OCI-LY1 (cell line): Measurements from ENCODE around the gene SPOCK2.

Source experiments
- EZH2 ChIP-seq: fragments of 200-600 bp; sonication (generic), shearing (Covaris generic); IDR thresholded peaks from 2 replicates; pipeline ENCODE4 v1.8.0; 2017; ENCODE audit warnings: borderline replicate concordance, mixed run types, mild to moderate bottlenecking, antibody characterized with exemption, low read length, moderate library complexity, mixed read lengths
- TF ChIP-seq, protein P1 (sequence below): fragments of 200-600 bp; sonication (generic), shearing (Covaris generic); IDR thresholded peaks from 2 replicates; pipeline ENCODE4 v1.5.1; 2017; ENCODE audit warnings: mild to moderate bottlenecking, antibody characterized with exemption, low read length, moderate library complexity, mixed read lengths

DNA sequence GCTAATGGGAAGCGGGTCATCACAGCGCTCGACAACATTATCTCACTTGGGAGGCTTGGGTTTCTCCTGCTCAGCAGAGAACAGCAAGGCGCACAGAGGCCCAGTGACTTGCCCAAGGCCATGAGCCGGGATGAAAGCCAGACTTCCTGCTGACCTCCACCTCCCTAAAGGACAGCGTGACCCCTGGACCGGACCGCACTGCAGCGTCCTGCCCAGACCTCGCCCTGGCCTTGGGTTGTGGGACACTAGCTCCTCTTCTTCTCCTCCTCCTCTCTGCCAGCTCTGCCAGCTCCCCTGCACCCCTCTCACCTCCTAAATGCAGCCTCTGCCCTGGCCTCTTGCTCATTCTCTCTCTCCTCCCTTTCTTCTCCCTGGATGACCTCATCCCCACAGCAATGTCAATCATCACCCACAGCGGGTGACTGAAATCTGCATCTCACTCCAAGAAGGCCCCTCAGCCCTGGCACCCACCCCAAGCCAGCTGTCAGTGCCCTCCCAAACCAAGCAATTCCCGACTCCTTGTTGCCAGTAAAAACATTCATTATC, 19.4 kb downstream of the SPOCK2 start:
- TF ChIP-seq, protein P1, sequence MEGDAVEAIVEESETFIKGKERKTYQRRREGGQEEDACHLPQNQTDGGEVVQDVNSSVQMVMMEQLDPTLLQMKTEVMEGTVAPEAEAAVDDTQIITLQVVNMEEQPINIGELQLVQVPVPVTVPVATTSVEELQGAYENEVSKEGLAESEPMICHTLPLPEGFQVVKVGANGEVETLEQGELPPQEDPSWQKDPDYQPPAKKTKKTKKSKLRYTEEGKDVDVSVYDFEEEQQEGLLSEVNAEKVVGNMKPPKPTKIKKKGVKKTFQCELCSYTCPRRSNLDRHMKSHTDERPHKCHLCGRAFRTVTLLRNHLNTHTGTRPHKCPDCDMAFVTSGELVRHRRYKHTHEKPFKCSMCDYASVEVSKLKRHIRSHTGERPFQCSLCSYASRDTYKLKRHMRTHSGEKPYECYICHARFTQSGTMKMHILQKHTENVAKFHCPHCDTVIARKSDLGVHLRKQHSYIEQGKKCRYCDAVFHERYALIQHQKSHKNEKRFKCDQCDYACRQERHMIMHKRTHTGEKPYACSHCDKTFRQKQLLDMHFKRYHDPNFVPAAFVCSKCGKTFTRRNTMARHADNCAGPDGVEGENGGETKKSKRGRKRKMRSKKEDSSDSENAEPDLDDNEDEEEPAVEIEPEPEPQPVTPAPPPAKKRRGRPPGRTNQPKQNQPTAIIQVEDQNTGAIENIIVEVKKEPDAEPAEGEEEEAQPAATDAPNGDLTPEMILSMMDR = no peak
- TF ChIP-seq EZH2 = no peak
